Esophagus muscularis mucosa (tissue), 4 donors: ENCODE results near the gene SPAG17. TPM values are rescaled to one million over a fixed set of nuclear protein-coding genes. Genes with fewer than 3 reads are reported as not detected.

ENCODE experiments used
- DNase-seq: peaks from one replicate; pipeline ENCODE4 v3.0.0-alpha.2; 2017; ENCODE audit errors: extremely low spot score
- H3K27ac ChIP-seq, 4 donors: fragments of 200-600 bp; sonication (generic); replicated peaks in 1 of 4; 1 replicate in 3 of 4; 2 replicates in 1 of 4; pipeline ENCODE4 v1.5.1; 2016 to 2019; ENCODE audit warnings: mild to moderate bottlenecking in 1 of 4
- H3K27me3 ChIP-seq, 4 donors: fragments of 200-600 bp; sonication (generic); one replicate each; pipeline versions ENCODE4 v1.5.1 to v1.6.0; 2016 to 2019
- H3K36me3 ChIP-seq, 4 donors: fragments of 200-600 bp; sonication (generic); one replicate each; pipeline ENCODE4 v1.5.1; 2016 to 2019
- H3K4me1 ChIP-seq, 4 donors: fragments of 200-600 bp; sonication (generic); one replicate each; pipeline ENCODE4 v1.5.1; 2016 to 2019
- H3K4me3 ChIP-seq, 4 donors: fragments of 200-600 bp; sonication (generic); 1 replicate in 2 of 4; 2 replicates in 2 of 4; pipeline ENCODE4 v1.5.1; 2016 to 2019; ENCODE audit warnings: mild to moderate bottlenecking in 4 of 4, moderate library complexity in 1 of 4
- H3K9me3 ChIP-seq, 4 donors: fragments of 200-600 bp; sonication (generic); 1 replicate in 3 of 4; 2 replicates in 1 of 4; pipeline ENCODE4 v1.5.1; 2016 to 2019
- EP300 ChIP-seq: sonication (generic); formaldehyde crosslinking; IDR thresholded peaks from one replicate; pipeline ENCODE4 v1.6.1; 2017; ENCODE audit warnings: antibody characterized with exemption
- POLR2A ChIP-seq: fragments of 450-650 bp; IDR thresholded peaks from one replicate; pipeline ENCODE4 v1.6.1; 2017; ENCODE audit warnings: antibody characterized with exemption, moderate library complexity, mild to moderate bottlenecking, low read depth
- POLR2AphosphoS5 ChIP-seq, 2 donors: sonication (generic); formaldehyde crosslinking; IDR thresholded peaks; one replicate each; pipeline ENCODE4 v1.6.1; 2017; ENCODE audit warnings: antibody characterized with exemption in 2 of 2
- WGBS: methylation state at CpG from one replicate; pipeline ENCODE4 v1.1.5; 2018; 5-methylcytosine and 5-hydroxymethylcytosine counted together
- intact Hi-C: fragments of 100-400 bp; cut with DNase I; formaldehyde crosslinking; loops from one replicate; pipeline ENCODE4 v1.15.1; 2023
- total RNA-seq, 4 donors: library from RNA; depleted of rRNA; stranded (reverse); fragments of >200 nt; gene quantifications; one replicate each; pipeline versions ENCODE4 v1.1.0 to v1.2.1, GENCODE V29; 2016
- TF ChIP-seq, protein P1 (sequence below), 3 experiments: fragments of 200-600 bp in 2 of 3; fragments of 450-650 bp in 1 of 3; sonication (generic) in 2 of 3; IDR thresholded peaks; one replicate each; pipeline ENCODE4 v1.5.1; 2017 to 2019; ENCODE audit warnings: antibody characterized with exemption in 3 of 3, mild to moderate bottlenecking in 2 of 3, moderate library complexity in 1 of 3

Gene SPAG17
- total RNA-seq, 4 donors from 2014 or later = 0.17 to 0.23 TPM; not detected in 2

DNA sequence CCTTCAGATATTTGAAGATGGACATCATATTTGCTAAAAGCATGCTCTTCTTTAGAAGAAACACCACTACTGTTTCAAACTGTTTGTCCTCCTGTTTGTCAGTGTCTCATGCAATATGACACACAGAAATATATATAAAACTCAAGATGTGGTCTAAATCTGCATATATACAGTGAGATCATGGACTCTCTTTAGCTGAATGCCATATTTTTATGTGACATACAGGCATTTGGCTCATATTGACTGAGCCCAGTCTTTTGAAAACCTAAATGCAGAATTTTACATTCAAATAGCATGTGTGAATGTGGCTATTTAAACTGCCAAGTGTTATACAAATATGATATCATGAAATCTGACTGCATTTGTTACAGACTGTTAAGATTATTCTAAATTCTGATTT, 274.0 kb downstream of the SPAG17 start:
- no peak overlapping the region for H3K4me3 ChIP-seq
- no peaks in the 10 kb centered on the region for H3K9me3 ChIP-seq
- H3K27me3 ChIP-seq = no peaks in the 10 kb centered on the region
- no peak for TF ChIP-seq POLR2A
- TF ChIP-seq EP300 = no peak
- TF ChIP-seq, protein P1, sequence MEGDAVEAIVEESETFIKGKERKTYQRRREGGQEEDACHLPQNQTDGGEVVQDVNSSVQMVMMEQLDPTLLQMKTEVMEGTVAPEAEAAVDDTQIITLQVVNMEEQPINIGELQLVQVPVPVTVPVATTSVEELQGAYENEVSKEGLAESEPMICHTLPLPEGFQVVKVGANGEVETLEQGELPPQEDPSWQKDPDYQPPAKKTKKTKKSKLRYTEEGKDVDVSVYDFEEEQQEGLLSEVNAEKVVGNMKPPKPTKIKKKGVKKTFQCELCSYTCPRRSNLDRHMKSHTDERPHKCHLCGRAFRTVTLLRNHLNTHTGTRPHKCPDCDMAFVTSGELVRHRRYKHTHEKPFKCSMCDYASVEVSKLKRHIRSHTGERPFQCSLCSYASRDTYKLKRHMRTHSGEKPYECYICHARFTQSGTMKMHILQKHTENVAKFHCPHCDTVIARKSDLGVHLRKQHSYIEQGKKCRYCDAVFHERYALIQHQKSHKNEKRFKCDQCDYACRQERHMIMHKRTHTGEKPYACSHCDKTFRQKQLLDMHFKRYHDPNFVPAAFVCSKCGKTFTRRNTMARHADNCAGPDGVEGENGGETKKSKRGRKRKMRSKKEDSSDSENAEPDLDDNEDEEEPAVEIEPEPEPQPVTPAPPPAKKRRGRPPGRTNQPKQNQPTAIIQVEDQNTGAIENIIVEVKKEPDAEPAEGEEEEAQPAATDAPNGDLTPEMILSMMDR (IDR thresholded peaks at IDR 0.05) = no peak
- no peak for DNase-seq
- H3K4me1 ChIP-seq = no peaks in the 10 kb centered on the region
- no peak overlapping the region for H3K27ac ChIP-seq
- peaks cover 39 to 100% (median 64%) of the 10 kb centered on the region in 4 donors for H3K36me3 ChIP-seq
- intact Hi-C loops = no loop called here

DNA sequence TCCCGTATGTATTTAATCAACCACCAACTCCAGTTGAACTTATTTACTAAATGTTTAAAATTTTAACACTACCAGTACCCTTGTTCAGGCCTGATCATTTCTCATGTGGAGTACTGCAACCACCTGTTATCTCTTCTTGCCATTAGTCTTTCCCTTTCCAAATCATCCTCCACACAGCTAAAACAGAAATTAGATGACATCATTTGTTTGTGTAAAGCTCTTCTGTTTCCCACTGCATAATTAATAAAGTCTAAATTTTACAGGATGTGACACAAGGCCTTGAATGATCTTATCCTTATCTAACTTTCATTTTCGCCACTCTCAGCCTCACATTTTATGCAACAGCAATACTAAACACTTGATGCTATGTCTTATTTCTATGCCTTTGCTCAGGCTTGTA, 280.0 kb downstream of the SPAG17 start:
- DNase-seq = no peak
- TF ChIP-seq, protein P1 (IDR thresholded peaks at IDR 0.05) = no peak
- TF ChIP-seq EP300 (no peak), POLR2AphosphoS5 (IDR thresholded peaks at IDR 0.05) (no peak), POLR2A (no peak)
- Histone ChIP-seq H3K9me3 (no peaks in the 10 kb centered on the region), H3K4me3 (no peak overlapping the region), H3K27ac (no peak overlapping the region), H3K36me3 (peaks cover 25 to 81% (median 59%) of the 10 kb centered on the region in 4 donors), H3K4me1 (no peaks in the 10 kb centered on the region), H3K27me3 (no peaks in the 10 kb centered on the region)
- intact Hi-C loops = no loop called here
- 92% methylated on average over 2 of the region's 2 CpGs for WGBS

DNA sequence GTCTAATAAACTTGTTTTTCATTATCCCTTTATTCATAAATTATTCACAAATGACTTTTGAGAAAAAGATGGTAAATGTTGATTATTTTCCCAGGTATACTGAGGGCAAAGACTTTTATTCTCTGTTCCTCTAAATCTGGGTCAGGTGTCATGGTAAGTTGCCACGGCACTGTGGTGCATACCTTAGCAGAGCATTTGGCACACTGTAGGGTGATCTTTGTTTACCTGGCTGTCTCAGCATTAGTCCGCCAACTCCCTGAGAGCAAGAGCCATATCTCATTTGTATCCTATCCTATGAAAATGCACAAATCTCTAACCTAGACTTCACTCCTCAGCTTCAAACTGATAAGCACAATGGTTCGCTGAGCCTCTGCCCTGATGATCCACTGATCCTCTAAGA, 280.5 kb downstream of the SPAG17 start:
- no peak overlapping the region for H3K27ac ChIP-seq
- intact Hi-C loops = no loop called here
- no peaks in the 10 kb centered on the region for H3K27me3 ChIP-seq
- WGBS = 95% methylated on average over 3 of the region's 3 CpGs
- H3K9me3 ChIP-seq = no peaks in the 10 kb centered on the region
- H3K4me3 ChIP-seq = no peak overlapping the region
- DNase-seq = no peak
- H3K36me3 ChIP-seq = peaks cover 25 to 76% (median 56%) of the 10 kb centered on the region in 4 donors
- H3K4me1 ChIP-seq = no peaks in the 10 kb centered on the region
- no peak for TF ChIP-seq EP300
- TF ChIP-seq, protein P1 (IDR thresholded peaks at IDR 0.05) = no peak
- TF ChIP-seq POLR2AphosphoS5 (IDR thresholded peaks at IDR 0.05) = no peak
- TF ChIP-seq POLR2A = no peak
